Measurements from ENCODE around the gene MRPL34.
"Not testable (repeated sequence)": the region's sequence is repeated elsewhere in the genome, so short reads cannot be mapped to it uniquely, and the experiment has no call there.

The MRPL34 gene

GRCh38 chr19:17305517-17306284, at the start of gene MRPL34:
TSS of gene MRPL34 (plus strand) at chr19:17305872. CDS start at chr19:17305893, 21 bp downstream.
- DNase-seq (ENCODE audit: low read depth in 2 of 2) = peak; percentile 94 to 95

- no peak for DNase-seq (ENCODE audit: low read depth in 2 of 2)
Measured at GRCh38 chr19:17256130-17256529, 49.5 kb upstream of the MRPL34 start.

DNA sequence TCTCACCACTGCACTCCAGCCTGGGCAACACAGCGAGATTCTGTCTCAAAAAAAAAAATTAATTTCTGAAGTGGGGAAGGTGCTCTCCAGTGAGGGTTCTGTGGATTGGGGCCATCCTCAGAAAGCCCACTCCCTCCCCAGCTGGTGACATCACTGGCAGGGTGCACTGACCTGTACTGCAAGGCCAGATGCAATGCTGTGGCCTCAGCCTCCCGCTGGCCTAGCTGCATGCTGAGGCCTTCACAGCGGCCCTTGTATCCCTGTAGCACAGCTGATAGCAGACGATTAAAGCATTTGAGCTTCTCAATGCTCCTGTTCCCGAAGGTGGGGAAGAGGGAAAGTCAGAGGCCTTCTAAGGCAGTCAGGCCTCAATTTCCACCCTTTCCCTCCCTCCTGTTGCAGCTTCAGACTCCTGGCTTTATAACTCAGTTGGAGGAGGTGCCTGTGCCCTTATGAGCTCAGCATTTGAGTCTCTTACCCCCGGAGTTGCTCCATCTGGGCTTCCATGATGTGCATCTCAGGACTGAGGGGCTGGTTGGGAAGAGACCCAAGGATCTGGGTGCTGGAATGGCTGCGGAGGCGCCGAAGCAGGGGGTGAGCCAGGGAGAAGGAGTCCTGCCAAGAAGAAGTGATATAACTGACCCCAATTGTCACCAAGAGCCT, 46.4 kb upstream of the MRPL34 start:
- no peak for DNase-seq (ENCODE audit: low read depth in 2 of 2)

GRCh38 chr19:17259934-17260333, 45.7 kb upstream of the MRPL34 start:
- DNase-seq (ENCODE audit: low read depth in 2 of 2) = no peak

DNA sequence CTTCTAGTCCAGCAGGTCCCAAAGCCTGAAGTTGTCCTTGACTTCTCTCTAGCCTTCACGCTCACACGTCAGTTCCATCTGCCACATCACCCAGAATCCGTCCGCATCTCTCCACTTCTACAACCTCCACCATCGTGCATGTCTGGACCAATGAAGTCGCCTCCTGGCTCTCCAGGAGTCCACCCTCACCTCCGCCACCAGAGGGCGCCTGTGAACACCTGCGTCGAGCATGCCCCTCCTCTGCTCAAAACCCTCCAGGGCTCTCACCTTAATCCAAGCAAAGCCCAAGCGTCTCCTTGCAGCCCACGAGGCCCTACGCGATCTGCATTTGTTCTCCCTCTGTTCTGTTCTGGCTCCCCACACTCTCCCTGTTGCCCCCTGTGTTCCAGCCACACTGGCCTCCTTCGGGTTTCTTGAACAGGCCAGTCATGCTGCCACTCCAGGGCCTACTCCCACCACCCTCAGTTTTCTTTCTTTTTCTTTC, 44.8 kb upstream of the MRPL34 start:
- DNase-seq (ENCODE audit: low read depth in 2 of 2) = peak; percentile 21 to 24

GRCh38 chr19:17262557-17262956, 43.1 kb upstream of the MRPL34 start:
- no peak for DNase-seq (ENCODE audit: low read depth in 2 of 2)

GRCh38 chr19:17263712-17264640, 41.7 kb upstream of the MRPL34 start:
- no peak for DNase-seq (ENCODE audit: low read depth in 2 of 2)

- DNase-seq (ENCODE audit: low read depth in 2 of 2) = no peak
Measured at GRCh38 chr19:17264641-17264979, 41.1 kb upstream of the MRPL34 start, which contains the start of gene USHBP1. TSS of gene USHBP1 (minus strand) at chr19:17264745. CDS start at chr19:17264299, 446 bp downstream.

GRCh38 chr19:17266026-17266425, 39.6 kb upstream of the MRPL34 start:
- DNase-seq (ENCODE audit: low read depth in 2 of 2) = no peak

GRCh38 chr19:17266589-17266974, 39.1 kb upstream of the MRPL34 start:
- no peak for DNase-seq (ENCODE audit: low read depth in 2 of 2)

DNA sequence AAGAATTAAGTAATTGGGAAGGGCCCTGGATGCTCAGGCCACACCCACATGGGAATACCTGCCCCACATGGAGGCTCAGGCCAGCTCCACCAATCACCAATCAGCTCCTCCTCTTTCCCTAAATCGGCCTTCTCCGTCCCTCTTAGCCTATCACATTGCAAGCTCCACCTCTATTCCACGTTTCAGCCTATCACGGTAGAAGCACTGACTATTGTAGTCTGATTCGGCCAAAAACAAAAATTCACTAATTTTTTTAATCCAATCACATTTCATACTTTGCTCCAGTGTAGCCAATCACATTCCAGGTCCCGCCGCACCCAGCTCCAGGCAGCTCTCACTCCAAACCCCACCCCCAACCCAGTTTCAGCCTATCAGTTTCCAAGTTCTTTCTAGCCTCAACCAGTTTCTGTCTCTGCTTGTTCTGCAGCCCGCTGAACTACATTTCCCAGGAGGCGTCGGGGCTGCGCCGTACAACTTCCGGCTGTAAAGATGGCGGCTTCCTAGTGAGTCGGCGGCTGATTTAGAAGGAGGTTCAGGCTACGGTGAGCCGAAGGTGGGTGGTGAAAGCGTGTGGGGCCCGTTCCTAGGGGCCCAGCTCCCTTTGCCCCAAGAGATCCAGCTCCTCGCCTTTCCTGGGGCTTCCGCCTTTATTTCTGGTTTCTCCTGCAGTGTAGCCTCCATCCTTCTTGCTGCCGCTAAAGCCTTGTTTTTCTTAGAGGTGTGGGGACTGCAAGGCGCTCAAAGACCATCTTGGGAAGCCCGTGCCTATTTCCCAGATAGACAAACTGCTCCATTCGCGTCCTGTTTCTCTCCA, 38.5 kb upstream of the MRPL34 start, which contains the start of gene BABAM1:
BABAM1 (plus strand) TSS at position 469 of the 814 bp plus-strand sequence. CDS start 1,364 bp downstream, outside the sequence.
- DNase-seq (ENCODE audit: low read depth in 2 of 2) = peak; percentile 99

- DNase-seq (ENCODE audit: low read depth in 2 of 2) = no peak
Measured at GRCh38 chr19:17268754-17269153, 36.9 kb upstream of the MRPL34 start.

DNA sequence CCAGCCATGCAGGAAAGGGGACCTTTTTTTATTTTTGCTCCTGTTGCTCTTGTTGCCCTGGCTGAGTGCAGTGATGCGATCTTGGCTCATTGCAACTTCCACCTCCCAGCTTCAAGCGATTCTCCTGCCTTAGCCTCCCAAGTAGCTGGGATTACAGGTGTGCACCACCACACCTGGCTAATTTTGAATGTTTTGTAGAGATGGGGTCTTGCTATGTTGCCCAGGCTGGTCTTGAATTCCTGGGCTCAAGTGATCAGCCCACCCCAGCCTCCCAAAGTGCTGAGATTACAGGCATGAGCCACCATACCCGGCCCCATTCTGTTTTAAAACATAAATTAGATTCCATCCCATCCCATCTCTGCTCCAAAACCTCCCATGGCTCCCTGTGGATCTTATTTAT, 30.8 kb upstream of the MRPL34 start:
- not testable (repeated sequence) for DNase-seq (ENCODE audit: low read depth in 2 of 2)

DNA sequence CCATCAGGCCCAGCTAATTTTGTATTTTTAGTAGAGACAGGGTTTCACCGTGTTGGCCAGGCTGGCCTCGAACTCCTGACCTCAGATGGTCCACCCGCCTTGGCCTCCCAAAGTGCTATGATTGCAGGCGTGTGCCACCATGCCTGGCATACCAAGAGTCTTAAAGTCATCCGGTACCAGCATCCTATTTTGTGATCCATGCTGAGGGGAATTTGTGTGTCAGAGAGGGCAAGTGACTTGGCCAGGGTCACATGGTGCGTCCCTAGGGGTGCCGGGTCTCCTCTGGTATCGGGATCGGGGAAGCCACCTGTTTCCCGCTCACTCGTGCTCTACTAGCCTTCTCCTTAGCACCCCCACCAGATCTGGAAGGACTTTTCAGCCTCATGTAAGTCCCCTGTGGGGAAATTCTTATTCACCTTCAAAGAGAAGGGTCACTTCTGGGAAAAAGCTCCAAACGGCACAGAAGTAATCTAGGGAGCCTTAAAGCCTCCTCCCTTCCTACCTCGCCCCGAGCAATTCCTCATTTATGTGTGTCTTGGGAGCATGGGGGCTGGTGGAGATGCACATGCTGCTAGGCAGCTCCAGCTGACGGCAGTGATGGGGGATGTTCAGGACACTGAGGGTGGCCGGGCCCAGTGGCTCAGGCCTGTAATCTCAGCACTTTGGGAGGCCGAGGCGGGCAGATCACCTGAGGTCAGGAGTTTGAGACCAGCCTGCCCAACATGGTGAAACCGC, 30.1 kb upstream of the MRPL34 start:
- no peak for DNase-seq (ENCODE audit: low read depth in 2 of 2)

DNA sequence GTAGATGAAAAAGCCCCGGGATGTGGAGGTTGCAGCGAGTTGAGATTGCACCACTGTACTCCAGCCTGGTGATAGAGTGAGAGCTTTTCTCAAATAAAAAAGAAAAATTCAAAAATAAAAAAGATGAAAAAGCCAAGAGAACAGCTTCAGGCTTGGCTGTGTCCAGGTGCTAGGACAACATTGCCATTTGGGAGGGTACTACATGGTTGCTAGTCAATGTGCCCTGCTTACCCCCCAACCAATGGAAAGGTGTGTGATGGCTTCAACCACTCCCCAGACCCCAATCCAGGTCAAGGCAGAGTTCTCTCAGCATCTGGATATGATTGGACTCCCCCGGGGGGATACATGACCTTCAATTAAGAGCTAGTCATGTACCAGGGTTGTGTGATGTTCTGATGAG, 26.2 kb upstream of the MRPL34 start:
- no peak for DNase-seq (ENCODE audit: low read depth in 2 of 2)

DNA sequence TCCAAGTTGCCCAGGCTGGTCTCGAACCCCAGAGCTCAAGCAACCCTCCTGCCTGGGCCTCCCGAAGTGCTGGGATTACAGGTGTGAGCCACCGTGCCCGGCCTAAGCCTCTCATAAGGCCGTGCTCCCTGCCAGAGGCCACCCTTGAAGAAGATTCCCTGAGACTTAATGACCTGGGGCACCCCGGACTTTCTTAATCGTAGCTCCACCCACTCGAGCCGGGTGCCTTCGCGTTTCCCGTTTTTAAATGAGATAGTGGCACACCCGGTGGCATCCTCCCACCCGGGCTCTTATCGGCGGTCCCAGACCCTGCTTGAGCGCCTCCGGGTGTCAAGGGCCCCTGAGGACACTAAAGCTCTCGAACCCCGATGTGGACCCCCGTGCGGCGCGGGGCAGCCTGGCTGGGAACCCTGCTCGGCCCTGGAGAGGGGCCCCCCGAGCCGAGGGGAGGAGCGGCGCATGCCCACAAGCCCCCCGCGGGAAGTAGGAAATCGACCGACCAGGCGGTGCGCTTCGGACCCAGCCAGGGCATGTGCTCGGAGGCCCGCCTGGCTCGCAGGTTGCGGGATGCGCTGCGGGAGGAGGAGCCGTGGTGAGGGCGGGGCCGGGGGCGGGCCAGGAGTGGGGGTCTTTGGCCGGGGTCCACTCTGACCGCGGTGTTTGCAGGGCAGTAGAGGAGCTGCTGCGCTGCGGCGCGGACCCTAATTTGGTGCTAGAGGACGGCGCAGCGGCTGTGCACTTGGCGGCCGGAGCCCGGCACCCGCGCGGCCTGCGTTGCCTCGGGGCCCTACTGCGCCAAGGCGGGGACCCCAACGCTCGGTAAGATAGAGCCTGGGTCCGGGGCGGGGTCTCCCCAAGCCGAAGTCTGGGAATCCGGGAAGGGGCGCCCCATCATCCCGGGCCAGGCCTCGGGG, 24.0 kb upstream of the MRPL34 start, which contains the start of gene ANKLE1:
ANKLE1 (plus strand) TSS at position 511 of the 914 bp plus-strand sequence; CDS start at position 531, 20 bp downstream.
- DNase-seq (ENCODE audit: low read depth in 2 of 2) = no peak

- peak; percentile 18 to 21 for DNase-seq (ENCODE audit: low read depth in 2 of 2)
Measured at GRCh38 chr19:17282488-17283125, 23.1 kb upstream of the MRPL34 start.

DNA sequence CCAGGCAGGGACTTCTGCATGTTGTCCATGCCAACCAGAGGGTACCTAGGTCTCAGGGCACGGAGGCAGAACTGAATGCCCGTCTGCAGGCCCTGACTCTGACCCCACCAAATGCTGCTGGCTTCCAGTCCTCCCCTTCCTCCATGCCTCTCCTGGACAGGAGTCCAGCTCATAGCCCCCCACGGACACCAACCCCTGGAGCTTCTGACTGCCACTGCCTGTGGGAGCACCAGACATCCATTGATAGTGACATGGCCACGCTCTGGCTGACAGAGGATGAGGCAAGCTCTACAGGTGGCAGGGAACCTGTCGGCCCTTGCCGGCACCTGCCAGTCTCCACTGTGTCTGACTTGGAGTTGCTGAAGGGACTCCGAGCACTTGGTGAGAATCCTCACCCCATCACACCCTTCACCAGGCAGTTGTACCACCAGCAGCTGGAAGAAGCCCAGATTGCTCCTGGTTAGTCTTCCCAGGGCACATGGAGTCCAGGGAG, 22.1 kb upstream of the MRPL34 start:
- no peak for DNase-seq (ENCODE audit: low read depth in 2 of 2)

Data from fibroblast of skin of left biceps (primary cell).